Tibial nerve (tissue), 4 donors: ENCODE data around the gene KRTDAP. TPM values are rescaled to one million over a fixed set of nuclear protein-coding genes. Genes with fewer than 3 reads are reported as not detected.

Experiments
- DNase-seq, 2 donors: peaks; one replicate each; pipeline ENCODE4 v3.0.0-alpha.2; 2019; ENCODE audit warnings: low spot score in 2 of 2
- H3K27ac ChIP-seq, 4 donors: fragments of 200-600 bp; sonication (generic) in 3 of 4; one replicate each; pipeline ENCODE4 v1.5.1; 2017 to 2019; ENCODE audit warnings: mild to moderate bottlenecking in 1 of 4
- H3K27me3 ChIP-seq, 2 donors: fragments of 200-600 bp; sonication (generic) in 1 of 2; one replicate each; pipeline versions ENCODE4 v1.5.1 to v1.6.0; 2017 to 2019
- H3K36me3 ChIP-seq, 3 donors: fragments of 200-600 bp; sonication (generic); one replicate each; pipeline ENCODE4 v1.5.1; 2018 to 2019
- H3K4me1 ChIP-seq, 4 donors: fragments of 200-600 bp; sonication (generic) in 3 of 4; one replicate each; pipeline ENCODE4 v1.5.1; 2017 to 2019
- H3K4me3 ChIP-seq, 4 donors: fragments of 200-600 bp; sonication (generic) in 3 of 4; one replicate each; pipeline ENCODE4 v1.5.1; 2017 to 2019; ENCODE audit warnings: mild to moderate bottlenecking in 1 of 4, moderate library complexity in 1 of 4
- H3K9me3 ChIP-seq, 4 donors: fragments of 200-600 bp; sonication (generic) in 3 of 4; one replicate each; pipeline ENCODE4 v1.5.1; 2017 to 2019
- EP300 ChIP-seq, 2 donors: sonication (generic); formaldehyde crosslinking; IDR thresholded peaks; one replicate each; pipeline ENCODE4 v1.6.1; 2017; ENCODE audit warnings: antibody characterized with exemption in 2 of 2, mild to moderate bottlenecking in 1 of 2
- POLR2A ChIP-seq, 2 donors: fragments of 450-650 bp; IDR thresholded peaks; one replicate each; pipeline ENCODE4 v1.6.1; 2017; ENCODE audit warnings: antibody characterized with exemption in 2 of 2, mild to moderate bottlenecking in 2 of 2, moderate library complexity in 2 of 2
- WGBS, 2 donors: methylation state at CpG; one replicate each; pipeline ENCODE4 v1.1.5; 2018; 5-methylcytosine and 5-hydroxymethylcytosine counted together
- total RNA-seq, 4 donors: library from RNA; depleted of rRNA; stranded (reverse); fragments of >200 nt; gene quantifications; one replicate each; pipeline ENCODE4 v1.1.0, GENCODE V29; 2016
- TF ChIP-seq, protein P1 (sequence below), 5 experiments: fragments of 200-600 bp in 3 of 5; fragments of 450-650 bp in 2 of 5; sonication (generic) in 3 of 5; IDR thresholded peaks; one replicate each; pipeline ENCODE4 v1.5.1; 2016 to 2019; ENCODE audit warnings: antibody characterized with exemption in 5 of 5, mild to moderate bottlenecking in 3 of 5, moderate library complexity in 2 of 5

KRTDAP gene
- total RNA-seq, 4 donors from 2014 or later: not detected

DNA sequence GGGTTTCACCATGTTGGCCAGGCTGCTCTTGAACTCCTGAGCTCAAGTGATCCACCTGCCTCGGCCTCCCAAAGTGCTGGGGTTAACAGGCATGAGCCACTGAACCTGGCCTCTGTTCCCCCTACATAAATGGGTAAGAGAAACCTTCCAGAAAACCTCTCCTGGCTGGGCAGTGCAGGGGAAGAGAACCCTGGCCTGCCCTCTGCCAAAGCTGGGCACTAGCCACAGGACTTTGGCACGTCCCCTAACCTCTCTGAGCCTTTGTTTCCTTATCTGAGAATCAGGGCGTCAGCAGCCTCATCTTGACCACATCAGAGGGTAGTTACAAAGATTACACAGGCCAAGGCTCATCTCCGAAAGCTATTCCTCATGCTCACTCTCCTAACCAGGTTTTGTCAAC, 35.6 kb upstream of the KRTDAP start:
- TF ChIP-seq POLR2A (IDR thresholded peaks at IDR 0.05) (no peak), EP300 (IDR thresholded peaks at IDR 0.05) (no peak)
- TF ChIP-seq, protein P1, sequence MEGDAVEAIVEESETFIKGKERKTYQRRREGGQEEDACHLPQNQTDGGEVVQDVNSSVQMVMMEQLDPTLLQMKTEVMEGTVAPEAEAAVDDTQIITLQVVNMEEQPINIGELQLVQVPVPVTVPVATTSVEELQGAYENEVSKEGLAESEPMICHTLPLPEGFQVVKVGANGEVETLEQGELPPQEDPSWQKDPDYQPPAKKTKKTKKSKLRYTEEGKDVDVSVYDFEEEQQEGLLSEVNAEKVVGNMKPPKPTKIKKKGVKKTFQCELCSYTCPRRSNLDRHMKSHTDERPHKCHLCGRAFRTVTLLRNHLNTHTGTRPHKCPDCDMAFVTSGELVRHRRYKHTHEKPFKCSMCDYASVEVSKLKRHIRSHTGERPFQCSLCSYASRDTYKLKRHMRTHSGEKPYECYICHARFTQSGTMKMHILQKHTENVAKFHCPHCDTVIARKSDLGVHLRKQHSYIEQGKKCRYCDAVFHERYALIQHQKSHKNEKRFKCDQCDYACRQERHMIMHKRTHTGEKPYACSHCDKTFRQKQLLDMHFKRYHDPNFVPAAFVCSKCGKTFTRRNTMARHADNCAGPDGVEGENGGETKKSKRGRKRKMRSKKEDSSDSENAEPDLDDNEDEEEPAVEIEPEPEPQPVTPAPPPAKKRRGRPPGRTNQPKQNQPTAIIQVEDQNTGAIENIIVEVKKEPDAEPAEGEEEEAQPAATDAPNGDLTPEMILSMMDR (IDR thresholded peaks at IDR 0.05): no peak
- H3K9me3 ChIP-seq: no peaks in the 10 kb centered on the region
- WGBS, 2 donors: 74 to 87% methylated on average over 4 of the region's 4 CpGs
- H3K36me3 ChIP-seq: no peaks in the 10 kb centered on the region
- DNase-seq: no peak
- H3K4me3 ChIP-seq: no peak overlapping the region
- no peaks in the 10 kb centered on the region for H3K4me1 ChIP-seq
- H3K27ac ChIP-seq: no peak overlapping the region
- peaks cover 0 to 47% of the 10 kb centered on the region in 2 donors for H3K27me3 ChIP-seq

DNA sequence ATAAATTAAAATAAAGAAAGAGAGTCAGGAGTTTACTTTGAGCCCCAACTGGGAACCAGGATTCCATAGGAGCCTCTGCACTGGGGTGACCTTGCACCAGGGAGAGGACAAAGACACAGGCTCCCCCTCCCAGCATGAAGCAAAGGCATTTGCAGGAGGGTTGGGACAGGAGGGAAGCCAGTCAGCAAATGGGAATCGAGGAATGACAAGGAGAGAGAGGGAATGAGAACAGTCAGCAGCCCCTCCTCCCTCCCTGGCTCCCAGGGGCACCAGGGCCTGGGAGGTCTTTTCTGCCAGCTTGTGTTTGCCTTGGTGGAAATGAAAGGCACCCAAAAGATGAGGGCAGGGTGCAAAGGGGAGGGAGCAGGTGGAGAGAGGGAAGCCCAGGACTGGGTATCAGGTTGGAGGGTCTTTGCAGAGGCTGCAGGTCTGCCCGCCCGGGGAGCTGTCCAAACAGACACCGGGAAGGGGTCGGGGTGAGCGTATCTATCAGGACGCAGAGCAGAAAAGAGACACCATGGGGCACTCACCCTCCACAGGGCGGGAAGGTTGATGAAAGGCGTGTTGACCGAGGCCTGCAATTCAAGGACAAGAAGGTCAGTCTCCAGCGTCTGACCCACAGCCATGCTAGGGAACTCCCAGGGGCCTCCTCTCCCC, 34.0 kb upstream of the KRTDAP start:
- no peaks in the 10 kb centered on the region for H3K4me1 ChIP-seq
- no peaks in the 10 kb centered on the region for H3K9me3 ChIP-seq
- no peaks in the 10 kb centered on the region for H3K36me3 ChIP-seq
- no peak overlapping the region for H3K27ac ChIP-seq
- WGBS, 2 donors: 22 to 40% methylated on average over 9 to 11 of the region's 11 CpGs
- peaks cover 0 to 32% of the 10 kb centered on the region in 2 donors for H3K27me3 ChIP-seq
- no peak overlapping the region for H3K4me3 ChIP-seq
- no peak for DNase-seq
- TF ChIP-seq POLR2A (IDR thresholded peaks at IDR 0.05) (no peak), EP300 (IDR thresholded peaks at IDR 0.05) (no peak)
- TF ChIP-seq, protein P1 (IDR thresholded peaks at IDR 0.05): no peak

DNA sequence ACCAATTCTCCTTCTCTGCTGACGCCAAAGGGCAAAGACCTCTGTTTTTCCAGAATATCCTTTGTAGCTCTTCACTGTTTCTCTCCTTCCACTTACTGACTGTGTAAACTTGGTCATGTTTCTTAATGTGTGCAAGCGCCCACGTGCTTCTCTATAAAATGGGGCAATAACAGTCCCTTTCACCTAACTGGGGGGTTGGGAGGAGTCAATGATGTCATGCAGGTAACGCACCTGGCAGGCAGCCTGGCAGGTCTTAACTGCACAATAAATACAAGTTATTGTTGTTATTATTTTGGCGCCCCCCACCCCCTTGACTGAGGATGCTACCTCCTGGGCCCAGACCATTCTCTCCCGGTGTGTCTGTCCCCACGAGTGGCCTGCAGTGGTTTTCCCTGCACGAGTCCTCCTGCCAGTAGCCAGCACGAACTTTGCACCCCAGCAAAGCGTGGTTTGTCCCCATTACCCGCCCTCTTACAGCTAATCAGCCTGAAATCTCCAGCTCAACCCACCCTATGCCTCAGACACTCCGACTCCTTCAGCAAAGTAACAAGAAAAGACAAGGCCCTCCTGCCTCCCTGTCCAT, 32.6 kb upstream of the KRTDAP start:
- H3K9me3 ChIP-seq: no peaks in the 10 kb centered on the region
- DNase-seq: no peak
- no peaks in the 10 kb centered on the region for H3K36me3 ChIP-seq
- TF ChIP-seq POLR2A (IDR thresholded peaks at IDR 0.05): no peak
- no peak for TF ChIP-seq EP300 (IDR thresholded peaks at IDR 0.05)
- TF ChIP-seq, protein P1 (IDR thresholded peaks at IDR 0.05): no peak
- WGBS, 2 donors: 79% methylated on average over 12 of the region's 12 CpGs
- no peak overlapping the region for H3K4me3 ChIP-seq
- peaks cover 0 to 17% of the 10 kb centered on the region in 2 donors for H3K27me3 ChIP-seq
- H3K4me1 ChIP-seq: no peaks in the 10 kb centered on the region
- H3K27ac ChIP-seq: no peak overlapping the region

DNA sequence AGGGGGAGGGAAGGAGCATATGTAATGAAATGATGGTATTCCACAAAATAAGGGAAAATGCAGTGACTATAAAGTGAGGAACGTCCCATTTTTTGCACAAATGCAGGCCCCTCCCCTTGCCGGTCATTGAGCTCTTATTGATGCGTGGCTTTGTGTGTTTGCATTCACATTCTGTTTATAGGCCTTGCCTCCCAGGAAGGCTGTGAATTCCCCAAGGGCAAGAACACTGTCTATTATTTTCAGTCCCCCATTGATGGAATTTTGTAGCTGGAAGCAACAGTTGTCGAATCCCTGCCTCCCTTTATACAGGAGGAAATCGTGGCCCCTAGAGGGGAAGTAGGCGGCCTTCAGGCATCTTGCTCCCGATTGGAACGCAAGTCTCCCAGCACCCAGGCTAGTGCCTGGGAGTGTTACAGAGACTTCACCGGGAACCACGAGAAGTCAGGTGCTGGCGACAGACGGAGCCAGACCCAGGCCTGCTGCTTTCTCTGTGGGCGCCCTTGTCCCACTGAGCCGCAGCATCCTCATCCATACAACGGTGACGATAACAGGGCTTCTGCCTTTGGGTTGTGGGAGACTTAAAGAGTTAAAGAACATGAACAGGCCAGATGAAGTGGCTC, 31.0 kb upstream of the KRTDAP start:
- DNase-seq: no peak
- TF ChIP-seq EP300 (IDR thresholded peaks at IDR 0.05) (no peak), POLR2A (IDR thresholded peaks at IDR 0.05) (no peak)
- TF ChIP-seq, protein P1 (IDR thresholded peaks at IDR 0.05): no peak
- no peak overlapping the region for H3K4me3 ChIP-seq
- H3K4me1 ChIP-seq: no peaks in the 10 kb centered on the region
- H3K9me3 ChIP-seq: no peaks in the 10 kb centered on the region
- no peak overlapping the region for H3K27ac ChIP-seq
- 40% methylated on average over 16 of the region's 16 CpGs for WGBS, 2 donors
- peaks cover 0 to 9% of the 10 kb centered on the region in 2 donors for H3K27me3 ChIP-seq
- no peaks in the 10 kb centered on the region for H3K36me3 ChIP-seq

DNA sequence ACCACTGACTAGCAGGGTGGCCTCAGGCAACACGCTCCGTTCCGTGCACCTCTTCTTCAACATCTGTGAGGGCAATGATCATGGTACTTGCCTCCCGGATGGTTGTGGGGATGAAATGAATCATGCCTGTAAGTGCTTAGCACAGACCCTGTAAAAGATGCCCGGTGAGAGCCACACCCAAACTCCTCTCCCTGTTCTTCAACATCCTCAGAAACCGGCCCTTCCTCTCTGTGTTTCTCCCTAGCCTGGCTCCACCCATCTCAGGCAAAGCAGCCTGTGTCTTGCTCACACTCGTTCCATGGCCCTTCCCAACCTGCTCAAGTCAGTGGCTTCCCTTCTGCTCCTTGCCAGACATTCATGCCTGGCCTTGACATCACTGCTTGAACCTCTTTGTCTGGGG, 29.0 kb upstream of the KRTDAP start:
- H3K4me3 ChIP-seq: no peak overlapping the region
- H3K36me3 ChIP-seq: no peaks in the 10 kb centered on the region
- peaks cover 0 to 8% of the 10 kb centered on the region in 2 donors for H3K27me3 ChIP-seq
- DNase-seq: no peak
- H3K27ac ChIP-seq: no peak overlapping the region
- no peaks in the 10 kb centered on the region for H3K9me3 ChIP-seq
- H3K4me1 ChIP-seq: no peaks in the 10 kb centered on the region
- TF ChIP-seq, protein P1 (IDR thresholded peaks at IDR 0.05): no peak
- TF ChIP-seq POLR2A (IDR thresholded peaks at IDR 0.05): no peak
- TF ChIP-seq EP300 (IDR thresholded peaks at IDR 0.05): no peak
- 53 to 61% methylated on average over 7 of the region's 7 CpGs for WGBS, 2 donors
